Activated T-cell treated with anti-CD3 and anti-CD28 coated beads, Interleukin-2, amount 50 U/mL, for 72 hours (primary cell): ENCODE data around the gene PDSS1. TPM values are rescaled to one million over a fixed set of nuclear protein-coding genes. Genes with fewer than 3 reads are reported as not detected.

ENCODE experiments used
- ATAC-seq, 2 donors: fragments of 150-1000 bp; cut with Tn5 transposase; replicated peaks in 1 of 2; 2 replicates each; pipeline ENCODE4 v1.10.0; 2021; ENCODE audit warnings: moderate library complexity in 2 of 2, mild to moderate bottlenecking in 1 of 2
- DNase-seq, 2 donors: peaks; one replicate each; pipeline ENCODE4 v3.0.0; 2021 to 2022; ENCODE audit warnings: mixed read lengths in 1 of 2
- H3K27ac Mint-ChIP-seq: one replicate; pipeline ENCODE4 v1.8.0; 2022; ENCODE audit warnings: mild to moderate bottlenecking, moderate library complexity, mixed read lengths
- H3K27me3 Mint-ChIP-seq: one replicate; pipeline ENCODE4 v1.8.0; 2022; ENCODE audit warnings: low read depth, mixed read lengths
- H3K36me3 Mint-ChIP-seq, 2 donors: one replicate each; pipeline ENCODE4 v1.8.0; 2022; ENCODE audit warnings: mixed read lengths in 2 of 2, mild to moderate bottlenecking in 1 of 2; ENCODE audit not compliant: insufficient read depth in 2 of 2
- H3K4me1 Mint-ChIP-seq: one replicate; pipeline ENCODE4 v1.8.0; 2022; ENCODE audit warnings: low read depth, mixed read lengths
- H3K4me3 Mint-ChIP-seq, 2 donors: one replicate each; pipeline ENCODE4 v1.8.0; 2022; ENCODE audit warnings: mild to moderate bottlenecking in 2 of 2, mixed read lengths in 2 of 2, moderate library complexity in 2 of 2
- H3K9me3 Mint-ChIP-seq, 2 donors: one replicate each; pipeline ENCODE4 v1.8.0; 2022; ENCODE audit warnings: mixed read lengths in 2 of 2
- total RNA-seq, 2 donors: library from RNA; stranded (reverse); gene quantifications; one replicate each; pipeline ENCODE4 v1.2.3, GENCODE V29; 2022

The PDSS1 gene
- total RNA-seq, 2 donors from 2014 or later, result 8.8 to 12.2 TPM

DNA sequence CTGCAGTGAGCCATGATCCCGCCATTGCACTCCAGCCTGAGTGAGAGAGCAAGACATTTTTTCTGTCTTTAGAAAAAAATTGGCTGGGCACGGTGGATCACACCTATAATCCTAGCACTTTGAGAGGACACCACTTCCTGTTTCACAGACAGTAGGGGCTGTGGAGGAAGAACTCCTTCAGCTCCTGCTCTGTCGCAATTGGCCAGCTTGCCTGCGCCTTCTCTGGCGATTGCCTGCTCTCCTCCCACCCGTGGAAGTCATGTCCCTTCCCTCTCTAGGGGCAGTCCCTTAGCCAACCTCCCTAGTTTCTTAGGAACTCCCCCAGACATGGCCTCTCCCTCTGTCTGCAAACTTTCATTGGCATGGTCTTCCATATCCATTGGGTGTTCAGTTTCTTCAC, 8.7 kb downstream of the PDSS1 start:
- Mint-ChIP-seq H3K36me3 (peaks cover 14 to 32% of the 10 kb centered on the region in 2 donors), H3K27me3 (no peaks in the 10 kb centered on the region), H3K4me3 (no peak overlapping the region), H3K4me1 (peaks cover 20% of the 10 kb centered on the region), H3K27ac (no peak overlapping the region), H3K9me3 (no peaks in the 10 kb centered on the region)
- no peak for DNase-seq
- ATAC-seq, result no peak

DNA sequence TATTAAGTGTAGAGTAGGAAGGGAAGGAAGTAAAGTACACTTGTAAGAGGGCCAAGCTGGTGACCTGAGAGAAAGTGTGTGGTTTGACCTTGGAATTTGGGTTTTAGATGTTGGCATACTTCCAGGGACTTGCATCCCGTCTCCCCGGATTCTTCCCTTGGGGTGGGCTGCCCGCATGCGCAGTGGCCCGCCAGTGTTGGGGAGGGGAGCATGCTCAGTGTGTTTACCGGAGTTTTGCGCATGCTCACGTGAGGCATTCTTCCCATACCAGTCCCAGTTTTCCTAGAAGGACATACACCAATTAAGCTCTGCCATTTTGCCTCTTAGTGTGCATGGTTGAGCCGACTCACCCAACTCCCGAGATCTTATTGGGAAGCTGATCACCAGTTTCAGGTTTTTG, 9.4 kb downstream of the PDSS1 start:
- Mint-ChIP-seq H3K36me3 (peaks cover 14 to 33% of the 10 kb centered on the region in 2 donors), H3K27ac (no peak overlapping the region), H3K4me1 (peaks cover 13% of the 10 kb centered on the region), H3K4me3 (no peak overlapping the region), H3K9me3 (no peaks in the 10 kb centered on the region), H3K27me3 (no peaks in the 10 kb centered on the region)
- ATAC-seq, result no peak
- DNase-seq, result no peak

DNA sequence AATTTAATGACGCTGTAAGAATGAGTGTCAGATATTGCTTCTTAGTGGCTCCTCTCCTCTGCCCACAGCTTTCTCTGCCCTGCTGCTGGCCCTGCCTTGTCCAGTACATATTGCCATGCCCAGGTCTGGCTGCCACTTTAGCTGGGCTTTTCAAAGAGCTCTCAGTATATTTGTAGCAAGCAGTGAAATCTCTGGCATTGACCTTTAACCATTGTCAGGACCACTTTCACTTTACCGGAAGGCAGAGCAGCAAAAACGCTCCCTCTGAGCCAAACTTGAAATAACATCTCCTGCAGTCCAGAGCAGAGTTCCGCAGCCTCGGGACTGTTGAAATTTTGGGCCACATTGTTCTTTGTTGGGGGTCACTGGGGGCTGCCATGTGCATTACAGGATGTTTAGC, 13.8 kb downstream of the PDSS1 start:
- peaks cover 4% of the 10 kb centered on the region for H3K4me1 Mint-ChIP-seq
- H3K4me3 Mint-ChIP-seq, result no peak overlapping the region
- H3K9me3 Mint-ChIP-seq, result no peaks in the 10 kb centered on the region
- H3K36me3 Mint-ChIP-seq, result peaks cover 14 to 30% of the 10 kb centered on the region in 2 donors
- DNase-seq (no peak), ATAC-seq (no peak)
- no peak overlapping the region for H3K27ac Mint-ChIP-seq
- H3K27me3 Mint-ChIP-seq, result no peaks in the 10 kb centered on the region

DNA sequence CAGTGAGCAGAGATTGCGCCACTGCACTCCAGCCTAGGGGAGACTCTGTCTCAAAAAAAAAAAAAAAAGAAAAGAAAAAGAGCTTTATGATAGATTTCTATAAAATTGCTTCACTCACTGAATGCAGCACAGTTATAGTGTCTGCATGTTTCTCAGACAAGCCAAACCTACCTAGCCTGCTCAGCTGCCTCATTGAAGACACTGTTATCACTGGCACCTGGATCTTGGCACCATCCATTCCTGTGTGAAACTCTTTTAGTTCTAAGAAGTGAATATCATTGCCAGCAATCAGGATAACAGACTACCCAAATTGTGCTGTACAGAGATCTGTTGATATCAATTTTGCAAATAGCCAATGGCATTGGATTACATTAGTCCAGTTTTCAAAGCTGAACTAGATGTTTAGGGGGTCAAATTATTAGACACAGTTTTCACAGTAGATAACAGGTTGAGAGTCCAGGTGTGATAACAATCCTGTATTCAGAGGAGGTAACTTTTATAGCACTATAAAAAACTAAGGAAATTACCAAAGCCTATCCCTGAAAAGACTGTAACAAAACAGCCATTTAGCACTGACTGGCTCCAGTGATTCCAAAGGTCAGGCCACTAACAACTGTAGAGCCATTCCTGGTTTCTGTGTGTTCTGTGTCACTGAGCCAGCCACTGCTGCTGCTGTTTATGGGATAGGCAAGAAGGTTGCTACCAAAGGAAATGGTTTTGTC, 17.1 kb downstream of the PDSS1 start:
- DNase-seq (no peak), ATAC-seq (no peak)
- Mint-ChIP-seq H3K9me3 (no peaks in the 10 kb centered on the region), H3K36me3 (peaks cover 3 to 21% of the 10 kb centered on the region in 2 donors), H3K27ac (no peak overlapping the region), H3K27me3 (no peaks in the 10 kb centered on the region), H3K4me3 (no peak overlapping the region), H3K4me1 (no peaks in the 10 kb centered on the region)

DNA sequence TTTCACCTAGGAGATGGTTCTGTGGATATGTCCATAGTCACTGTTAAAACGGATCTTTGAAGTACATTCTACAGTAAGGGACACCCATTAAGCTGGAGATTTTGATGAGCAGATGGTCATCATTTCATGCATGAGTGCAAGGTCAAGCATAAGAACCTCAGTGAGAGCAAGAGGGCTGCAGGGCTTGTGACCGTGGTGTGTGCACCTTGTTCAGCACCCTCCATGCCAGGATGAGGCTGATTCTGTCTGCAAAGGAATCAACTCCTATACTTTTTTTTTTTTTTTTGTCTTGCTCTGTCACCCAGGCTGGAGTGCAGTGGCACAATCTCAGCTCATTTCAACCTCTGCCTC, 17.6 kb downstream of the PDSS1 start:
- ATAC-seq (no peak), DNase-seq (no peak)
- no peak overlapping the region for H3K27ac Mint-ChIP-seq
- no peaks in the 10 kb centered on the region for H3K4me1 Mint-ChIP-seq
- H3K4me3 Mint-ChIP-seq, result no peak overlapping the region
- H3K9me3 Mint-ChIP-seq, result no peaks in the 10 kb centered on the region
- H3K36me3 Mint-ChIP-seq, result peaks cover 3 to 21% of the 10 kb centered on the region in 2 donors
- no peaks in the 10 kb centered on the region for H3K27me3 Mint-ChIP-seq

DNA sequence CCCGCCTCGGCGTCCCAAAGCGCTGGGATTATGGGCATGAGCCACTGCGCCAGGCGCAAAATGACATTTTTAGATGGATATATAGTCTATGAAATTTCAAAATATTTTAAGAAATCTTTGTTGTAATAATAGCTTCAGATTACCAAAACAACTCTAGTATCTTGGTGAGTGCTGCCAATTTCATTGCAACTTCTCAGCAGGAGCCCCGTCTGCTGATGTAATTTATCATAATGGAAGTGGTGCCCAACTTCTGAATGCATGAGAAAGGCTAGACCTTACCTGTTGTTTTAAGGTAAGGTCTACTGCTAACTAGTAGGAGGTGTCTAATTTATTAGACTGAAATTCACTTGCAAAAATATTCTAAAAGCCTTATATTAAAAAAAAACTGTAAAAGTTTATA, 20.0 kb downstream of the PDSS1 start:
- no peaks in the 10 kb centered on the region for H3K27me3 Mint-ChIP-seq
- no peaks in the 10 kb centered on the region for H3K9me3 Mint-ChIP-seq
- no peak overlapping the region for H3K4me3 Mint-ChIP-seq
- peaks cover 3 to 20% of the 10 kb centered on the region in 2 donors for H3K36me3 Mint-ChIP-seq
- DNase-seq, result no peak
- no peak overlapping the region for H3K27ac Mint-ChIP-seq
- no peak for ATAC-seq
- H3K4me1 Mint-ChIP-seq, result peaks cover 9% of the 10 kb centered on the region

DNA sequence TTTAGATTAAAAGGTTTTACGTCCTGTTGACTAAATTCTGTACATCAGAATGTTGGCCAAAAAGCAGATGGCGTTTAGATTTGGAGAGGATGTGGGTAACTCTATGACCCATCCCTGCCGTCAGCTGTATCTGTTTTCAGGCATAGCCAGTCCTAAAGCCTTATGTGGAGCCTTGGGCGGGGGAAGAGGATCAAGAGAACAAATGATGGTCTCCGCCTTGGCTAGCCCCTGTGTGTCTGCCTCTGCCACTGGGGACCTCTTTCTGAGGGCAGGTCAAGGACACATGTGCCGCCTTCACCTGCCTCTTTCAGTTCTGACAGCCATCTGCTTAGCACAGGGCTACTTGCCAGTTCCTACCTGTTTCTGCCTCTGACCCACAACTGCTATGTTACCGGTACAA, 24.1 kb downstream of the PDSS1 start:
- no peaks in the 10 kb centered on the region for H3K27me3 Mint-ChIP-seq
- peaks cover 9% of the 10 kb centered on the region for H3K4me1 Mint-ChIP-seq
- H3K27ac Mint-ChIP-seq, result peak overlapping the region; percentile 92
- ATAC-seq, result peak; percentile 92 to 98
- peak; percentile 55 to 69 for DNase-seq
- no peaks in the 10 kb centered on the region for H3K9me3 Mint-ChIP-seq
- peaks cover 2 to 13% of the 10 kb centered on the region in 2 donors for H3K36me3 Mint-ChIP-seq
- peak overlapping the region in 1 of 2 donors; percentile 79 for H3K4me3 Mint-ChIP-seq

DNA sequence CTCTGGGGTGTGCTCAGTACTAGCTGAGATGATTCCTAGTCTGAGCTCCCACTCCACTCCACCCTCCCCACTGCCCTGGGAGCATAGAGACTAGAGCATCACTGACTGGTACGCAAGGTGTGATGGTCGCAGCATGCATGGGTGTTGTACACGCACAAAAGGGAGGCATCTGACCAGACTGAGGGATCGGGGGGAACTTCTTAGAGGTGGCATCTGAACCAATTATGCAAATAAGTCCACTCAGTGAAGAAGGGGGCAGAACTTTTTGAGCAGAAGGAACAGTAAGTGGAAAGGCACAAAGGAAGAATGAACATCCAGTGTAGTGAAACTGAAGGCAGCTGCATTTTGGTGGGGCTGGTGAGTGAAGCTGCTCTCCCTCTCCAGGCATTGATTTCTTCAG, 25.5 kb downstream of the PDSS1 start:
- DNase-seq, result no peak
- peaks cover 5 to 20% of the 10 kb centered on the region in 2 donors for H3K36me3 Mint-ChIP-seq
- no peak overlapping the region for H3K27ac Mint-ChIP-seq
- ATAC-seq, result no peak
- H3K27me3 Mint-ChIP-seq, result no peaks in the 10 kb centered on the region
- no peak overlapping the region for H3K4me3 Mint-ChIP-seq
- no peaks in the 10 kb centered on the region for H3K9me3 Mint-ChIP-seq
- peaks cover 9% of the 10 kb centered on the region for H3K4me1 Mint-ChIP-seq

DNA sequence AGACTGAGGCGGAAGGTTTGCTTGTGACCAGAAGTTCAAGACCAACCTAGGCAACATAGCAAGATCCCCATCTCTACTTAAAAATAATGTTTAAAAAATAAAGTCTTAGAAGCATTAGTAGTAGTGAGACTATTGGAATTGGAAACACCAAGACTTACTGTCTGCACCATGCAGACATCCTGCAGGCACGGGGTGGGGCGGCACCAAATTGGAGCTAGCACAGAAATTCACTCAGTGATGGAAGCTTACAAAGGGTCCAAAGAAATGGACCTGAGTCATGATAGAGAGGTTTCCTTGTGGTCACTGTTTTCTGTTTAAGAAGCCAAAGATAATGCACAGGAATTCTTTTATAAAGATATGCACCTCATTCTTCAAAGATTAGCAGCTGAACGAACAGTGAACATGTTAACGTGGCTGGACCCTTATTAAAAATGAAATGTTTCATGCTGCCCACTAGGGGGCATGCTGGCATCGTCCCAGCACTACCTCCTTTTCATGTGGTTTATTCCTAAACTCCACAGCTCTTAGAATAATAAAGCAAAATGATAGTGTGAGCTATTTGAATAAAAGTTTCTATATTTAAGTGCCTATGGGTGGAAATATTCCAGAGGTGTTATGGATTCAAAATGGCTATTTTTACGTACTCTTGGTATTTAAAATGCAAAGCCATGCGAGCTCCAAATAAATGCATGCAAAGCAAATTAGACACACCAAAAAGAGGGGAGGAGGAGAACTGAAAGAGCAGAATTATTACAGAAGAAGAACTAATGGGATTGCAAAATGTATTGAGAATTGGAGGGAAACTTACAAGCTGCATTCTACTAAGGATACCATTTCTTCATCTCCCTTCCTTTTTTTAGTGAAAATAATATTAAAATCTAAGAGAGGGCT, 28.6 kb downstream of the PDSS1 start:
- no peaks in the 10 kb centered on the region for H3K9me3 Mint-ChIP-seq
- peaks cover 12 to 17% of the 10 kb centered on the region in 2 donors for H3K36me3 Mint-ChIP-seq
- DNase-seq (peak; percentile 36 to 53), ATAC-seq (peak; percentile 29 to 39)
- H3K27ac Mint-ChIP-seq, result peak overlapping the region; percentile 3
- no peaks in the 10 kb centered on the region for H3K27me3 Mint-ChIP-seq
- H3K4me3 Mint-ChIP-seq, result no peak overlapping the region
- peaks cover 9% of the 10 kb centered on the region for H3K4me1 Mint-ChIP-seq

DNA sequence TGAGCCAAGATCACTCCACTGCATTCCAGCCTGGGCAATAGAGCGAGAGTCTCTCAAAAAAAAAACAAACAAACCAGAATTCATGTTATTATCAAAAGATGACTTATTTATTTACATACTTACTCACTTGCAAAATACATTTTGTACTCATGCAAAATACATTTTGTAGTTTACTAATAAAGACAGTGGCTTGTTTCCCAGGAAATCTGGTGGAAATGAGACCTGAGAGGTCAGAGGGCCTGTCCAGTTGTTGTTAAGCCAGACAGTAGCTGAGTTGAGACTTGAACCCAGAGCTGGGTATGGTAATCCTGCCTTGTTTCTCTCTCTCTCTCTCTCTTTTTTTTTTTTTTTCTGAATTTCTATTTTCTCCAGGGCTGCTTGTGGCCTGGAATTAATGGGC, 29.5 kb downstream of the PDSS1 start:
- Mint-ChIP-seq H3K27ac (no peak overlapping the region), H3K4me3 (no peak overlapping the region), H3K36me3 (peaks cover 14 to 15% of the 10 kb centered on the region in 2 donors), H3K4me1 (peaks cover under 1% of the 10 kb centered on the region), H3K9me3 (no peaks in the 10 kb centered on the region), H3K27me3 (no peaks in the 10 kb centered on the region)
- no peak for DNase-seq
- no peak for ATAC-seq

DNA sequence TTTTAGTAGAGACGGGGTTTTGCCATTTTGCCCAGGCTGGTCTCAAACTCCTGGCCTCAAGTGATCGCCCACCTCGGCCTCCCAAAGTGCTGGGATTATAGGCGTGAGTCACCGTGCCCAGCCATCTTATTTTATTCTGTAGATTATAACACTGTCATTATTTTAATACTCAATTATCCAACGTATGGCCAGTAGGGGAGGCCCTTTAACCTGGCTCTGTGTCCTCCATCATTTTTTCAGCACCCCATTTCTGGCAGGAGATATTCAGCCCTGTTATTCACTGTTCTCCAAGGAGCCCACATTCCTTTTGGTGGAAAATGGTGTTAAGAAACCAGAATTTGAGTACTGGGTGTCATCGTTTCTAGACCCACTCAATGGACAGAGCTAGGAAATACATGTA, 31.5 kb downstream of the PDSS1 start:
- H3K4me1 Mint-ChIP-seq, result no peaks in the 10 kb centered on the region
- H3K27ac Mint-ChIP-seq, result no peak overlapping the region
- no peaks in the 10 kb centered on the region for H3K27me3 Mint-ChIP-seq
- DNase-seq, result no peak
- no peak for ATAC-seq
- H3K9me3 Mint-ChIP-seq, result no peaks in the 10 kb centered on the region
- H3K36me3 Mint-ChIP-seq, result peaks cover 16 to 18% of the 10 kb centered on the region in 2 donors
- H3K4me3 Mint-ChIP-seq, result no peak overlapping the region

DNA sequence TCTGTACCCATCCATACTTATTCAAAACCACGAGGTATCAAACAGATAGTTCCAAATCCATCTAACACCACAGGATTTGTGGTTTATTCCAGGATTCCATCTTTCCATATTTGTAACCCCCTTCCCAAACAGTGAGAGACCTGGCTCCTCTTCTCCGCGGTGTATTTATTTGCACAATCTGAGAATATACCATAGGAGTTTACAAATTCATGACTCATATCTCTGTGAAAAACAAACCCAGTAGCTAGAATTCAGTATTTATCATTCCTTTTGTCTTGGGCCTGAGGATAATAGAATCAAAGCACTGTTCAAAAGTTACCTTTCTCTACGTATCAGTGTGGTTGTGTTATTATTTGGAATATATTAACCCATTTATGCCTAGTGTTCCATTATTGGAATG, 31.9 kb downstream of the PDSS1 start:
- no peaks in the 10 kb centered on the region for H3K4me1 Mint-ChIP-seq
- no peak overlapping the region for H3K4me3 Mint-ChIP-seq
- ATAC-seq (no peak), DNase-seq (no peak)
- H3K27me3 Mint-ChIP-seq, result no peaks in the 10 kb centered on the region
- H3K9me3 Mint-ChIP-seq, result no peaks in the 10 kb centered on the region
- H3K36me3 Mint-ChIP-seq, result peaks cover 17 to 18% of the 10 kb centered on the region in 2 donors
- no peak overlapping the region for H3K27ac Mint-ChIP-seq

DNA sequence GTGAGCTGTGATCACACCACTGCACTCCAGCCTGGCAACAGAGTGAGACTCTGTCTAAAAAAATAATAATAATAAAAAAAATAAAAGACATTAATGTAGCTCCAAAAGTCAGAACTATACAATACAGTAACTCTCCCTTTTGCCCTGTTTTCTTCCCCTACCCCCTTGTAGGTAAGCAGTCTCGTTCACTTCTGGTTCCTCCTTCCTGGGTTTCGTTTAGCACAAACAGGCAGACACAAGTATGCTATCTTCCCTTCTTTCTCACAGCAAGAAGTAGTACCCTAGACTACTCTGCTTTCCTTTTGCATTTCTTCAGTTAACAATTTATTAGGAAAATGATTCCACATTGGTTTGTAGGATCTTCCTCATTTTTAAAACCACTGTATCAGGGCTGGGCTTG, 33.1 kb downstream of the PDSS1 start:
- Mint-ChIP-seq H3K4me3 (no peak overlapping the region), H3K4me1 (no peaks in the 10 kb centered on the region), H3K36me3 (peaks cover 18 to 22% of the 10 kb centered on the region in 2 donors), H3K27ac (no peak overlapping the region), H3K27me3 (no peaks in the 10 kb centered on the region), H3K9me3 (no peaks in the 10 kb centered on the region)
- no peak for ATAC-seq
- DNase-seq, result no peak
